DND-41 (cell line): ENCODE measurements around the gene CRYGS.

Source experiments
- ATAC-seq: fragments of 200-7000 bp; cut with Tn5 transposase; 3 replicates; pipeline ENCODE4 v1.9.1; 2021; ENCODE audit warnings: low read depth; ENCODE audit not compliant: insufficient read depth
- DNase-seq: peaks from one replicate; pipeline ENCODE4 v3.0.0-alpha.2; 2020
- H2AFZ ChIP-seq: 2 replicates; pipeline ENCODE4 v1.6.0; 2012; ENCODE audit warnings: low read depth, low read length
- H3K27ac ChIP-seq: 2 replicates; pipeline ENCODE4 v1.5.1; 2012; ENCODE audit warnings: low read length, inconsistent platforms
- H3K27me3 ChIP-seq: fragments of 200-600 bp; sonication (generic); 2 replicates; pipeline ENCODE4 v1.6.0; 2012; ENCODE audit warnings: low read length, mild to moderate bottlenecking, inconsistent platforms; ENCODE audit not compliant: insufficient read depth, poor library complexity
- H3K36me3 ChIP-seq: 2 replicates; pipeline ENCODE4 v1.5.1; 2012; ENCODE audit warnings: low read length, inconsistent platforms; ENCODE audit not compliant: insufficient read depth
- H3K4me1 ChIP-seq: 2 replicates; pipeline ENCODE4 v1.5.1; 2012; ENCODE audit warnings: mild to moderate bottlenecking, low read length; ENCODE audit not compliant: insufficient read depth
- H3K4me2 ChIP-seq: 2 replicates; pipeline ENCODE4 v1.6.0; 2012; ENCODE audit warnings: mild to moderate bottlenecking, moderate library complexity, low read length, inconsistent platforms; ENCODE audit not compliant: insufficient read depth
- H3K4me3 ChIP-seq, 2 experiments: fragments of 200-600 bp in 1 of 2; shearing (Covaris generic) in 1 of 2; 2 replicates each; pipeline ENCODE4 v1.5.1; 2012 to 2016; ENCODE audit warnings: inconsistent platforms in 2 of 2, low read length in 2 of 2, mild to moderate bottlenecking in 2 of 2, low read depth in 1 of 2, moderate library complexity in 1 of 2
- H3K79me2 ChIP-seq: 2 replicates; pipeline ENCODE4 v1.6.0; 2012; ENCODE audit warnings: low read length, inconsistent platforms; ENCODE audit not compliant: insufficient read depth
- H3K9ac ChIP-seq: 2 replicates; pipeline ENCODE4 v1.6.0; 2012; ENCODE audit warnings: low read depth, mild to moderate bottlenecking, inconsistent platforms, low read length, moderate library complexity
- H3K9me3 ChIP-seq: 2 replicates; pipeline ENCODE4 v1.5.1; 2012; ENCODE audit warnings: low read length, moderate library complexity, mild to moderate bottlenecking, inconsistent platforms; ENCODE audit not compliant: insufficient read depth, severe bottlenecking
- H4K20me1 ChIP-seq: 2 replicates; pipeline ENCODE4 v1.6.0; 2012; ENCODE audit warnings: low read length; ENCODE audit not compliant: insufficient read depth
- CTCF ChIP-seq: IDR thresholded peaks from 2 replicates; pipeline ENCODE4 v1.5.1; 2012; ENCODE audit warnings: borderline replicate concordance, low read length, moderate library complexity, mild to moderate bottlenecking; ENCODE audit not compliant: poor library complexity, severe bottlenecking; ENCODE audit errors: extremely low read depth
- EZH2 ChIP-seq: IDR thresholded peaks from 3 replicates; pipeline ENCODE4 v1.6.1; 2012; ENCODE audit warnings: borderline replicate concordance, low read depth, mild to moderate bottlenecking, moderate library complexity, low read length, inconsistent platforms; ENCODE audit not compliant: severe bottlenecking

Gene CRYGS

GRCh38 chr3:186496635-186497034 lies 47.5 kb downstream of the CRYGS start:
- DNase-seq: no peak

GRCh38 chr3:186496016-186496415 lies 48.2 kb downstream of the CRYGS start:
- Histone ChIP-seq H3K4me2 (no peak overlapping the region), H3K9ac (no peak overlapping the region), H3K4me1 (no peaks in the 10 kb centered on the region), H3K9me3 (no peaks in the 10 kb centered on the region), H3K4me3 (no peak overlapping the region), H3K27ac (no peak overlapping the region), H4K20me1 (no peaks in the 10 kb centered on the region), H3K79me2 (no peaks in the 10 kb centered on the region), H2AFZ (no peak overlapping the region), H3K36me3 (no peaks in the 10 kb centered on the region), H3K27me3 (peaks cover 12% of the 10 kb centered on the region)
- no peak for DNase-seq
- ATAC-seq: no peak
- TF ChIP-seq EZH2 (no peak), CTCF (no peak)

More at GRCh38 chr3:186496635-186497034, 47.5 kb downstream of the CRYGS start:
- Histone ChIP-seq H3K9me3 (no peaks in the 10 kb centered on the region), H3K4me1 (no peaks in the 10 kb centered on the region), H3K4me3 (no peak overlapping the region), H4K20me1 (no peaks in the 10 kb centered on the region), H3K4me2 (no peak overlapping the region), H2AFZ (no peak overlapping the region), H3K27me3 (peaks cover 7% of the 10 kb centered on the region), H3K9ac (no peak overlapping the region), H3K36me3 (no peaks in the 10 kb centered on the region), H3K79me2 (no peaks in the 10 kb centered on the region), H3K27ac (no peak overlapping the region)
- ATAC-seq: no peak
- no peak for TF ChIP-seq CTCF
- TF ChIP-seq EZH2: no peak

- Histone ChIP-seq H3K4me3 (no peak overlapping the region), H3K9me3 (no peaks in the 10 kb centered on the region), H3K4me1 (no peaks in the 10 kb centered on the region), H3K4me2 (no peak overlapping the region), H4K20me1 (no peaks in the 10 kb centered on the region), H2AFZ (no peak overlapping the region), H3K27ac (no peak overlapping the region), H3K79me2 (no peaks in the 10 kb centered on the region), H3K9ac (no peak overlapping the region), H3K27me3 (peaks cover 12% of the 10 kb centered on the region), H3K36me3 (no peaks in the 10 kb centered on the region)
- ATAC-seq: no peak
- DNase-seq: no peak
- TF ChIP-seq CTCF (no peak), EZH2 (no peak)
These were observed 50.5 kb downstream of the CRYGS start for GRCh38 chr3:186493525-186494255.
